Kidney (tissue), 14 donors: ENCODE data around the gene OXNAD1. TPM values are rescaled to one million over a fixed set of nuclear protein-coding genes. Genes with fewer than 3 reads are reported as not detected.
"Not testable (repeated sequence)": the region's sequence is repeated elsewhere in the genome, so short reads cannot be mapped to it uniquely, and the experiment has no call there.

Experiments used
- DNase-seq, 5 donors: peaks; one replicate each; pipeline ENCODE4 v3.0.0-alpha.2; 2013 to 2020
- FAIRE-seq: peaks from 2 replicates; lab custom pipeline; 2012; peaks lifted over from hg19 to GRCh38; lab: Jason Lieb, UNC
- H3K27ac ChIP-seq, 2 donors: one replicate each; pipeline ENCODE4 v1.7.0; 2013; ENCODE audit warnings: low read depth in 2 of 2, low read length in 2 of 2, inconsistent platforms in 1 of 2
- H3K27me3 ChIP-seq: one replicate; pipeline ENCODE4 v1.7.1; 2013; ENCODE audit warnings: low read length, inconsistent platforms; ENCODE audit not compliant: control insufficient read depth, insufficient read depth
- H3K36me3 ChIP-seq, 3 donors: one replicate each; pipeline versions ENCODE4 v1.7.0 to v1.7.1; 2013; ENCODE audit warnings: low read length in 3 of 3, control low read depth in 1 of 3, inconsistent platforms in 1 of 3; ENCODE audit not compliant: insufficient read depth in 3 of 3, control insufficient read depth in 2 of 3
- H3K4me1 ChIP-seq, 3 donors: one replicate each; pipeline versions ENCODE4 v1.7.0 to v1.7.1; 2013; ENCODE audit warnings: low read length in 3 of 3, inconsistent platforms in 1 of 3, low read depth in 1 of 3; ENCODE audit not compliant: control insufficient read depth in 2 of 3, insufficient read depth in 2 of 3
- H3K4me3 ChIP-seq, 3 donors: one replicate each; pipeline versions ENCODE4 v1.7.0 to v1.8.1; 2013; ENCODE audit warnings: low read length in 3 of 3, control low read depth in 1 of 3, inconsistent platforms in 1 of 3
- H3K9ac ChIP-seq, 3 donors: one replicate each; pipeline versions ENCODE4 v1.7.0 to v1.7.1; 2013; ENCODE audit warnings: low read length in 3 of 3, control low read depth in 1 of 3, inconsistent platforms in 1 of 3
- H3K9me3 ChIP-seq, 3 donors: one replicate each; pipeline versions ENCODE4 v1.7.0 to v1.7.1; 2013; ENCODE audit warnings: low read length in 3 of 3, control low read depth in 1 of 3, inconsistent platforms in 1 of 3; ENCODE audit not compliant: control insufficient read depth in 2 of 3, insufficient read depth in 1 of 3
- intact Hi-C: fragments of 100-400 bp; cut with DNase I; formaldehyde crosslinking; loops from one replicate; pipeline ENCODE4 v1.11.1; 2022
- polyA plus RNA-seq: library from polyadenylated mRNA; stranded (reverse); fragments of 350-450 nt; fragmentation: Illumina TruSeq; extraction: RNeasy Lipid Tissue Mini Kit (QIAGEN cat#74804); gene quantifications from one replicate; pipeline ENCODE4 v1.2.3, GENCODE V29; 2014; ENCODE audit warnings: low read depth, low replicate concordance; ENCODE audit not compliant: insufficient read depth
- total RNA-seq: library from RNA; stranded (reverse); fragmentation: NEBNext Ultra II Directional; extraction: Animal tissue kit (Norgen Biotek cat#: 25700); gene quantifications from one replicate; pipeline ENCODE4 v1.2.1, GENCODE V29; 2021
- TF ChIP-seq, protein P1 (sequence below): IDR thresholded peaks from 3 replicates; pipeline ENCODE4 v1.5.1; 2012; ENCODE audit warnings: mild to moderate bottlenecking, moderate library complexity, borderline replicate concordance; ENCODE audit not compliant: insufficient read depth; ENCODE audit errors: extremely low read depth
- donor health status: control.
- donor health status: control.
- donor health status: control.
- donor health status: control.
- donor health status: control.
- donor health status: DM: yes; HTN: yes; CAD: no.
- donor health status: Normal renal cell carcinoma (clear cell type).

Gene OXNAD1
- total and polyA plus RNA-seq, 2 donors from 2014 or later = 12.7 to 17.3 TPM

- FAIRE-seq (no peak), DNase-seq (no peak)
- Histone ChIP-seq H3K9ac (no peak overlapping the region), H3K4me1 (peaks cover 0 to 10% (median 2%) of the 10 kb centered on the region in 3 donors), H3K27me3 (no peaks in the 10 kb centered on the region), H3K36me3 (peaks cover 0 to 22% (median 8%) of the 10 kb centered on the region in 3 donors), H3K4me3 (no peak overlapping the region), H3K27ac (no peak overlapping the region), H3K9me3 (no peaks in the 10 kb centered on the region)
- intact Hi-C loops = no loop called here
- TF ChIP-seq, protein P1, sequence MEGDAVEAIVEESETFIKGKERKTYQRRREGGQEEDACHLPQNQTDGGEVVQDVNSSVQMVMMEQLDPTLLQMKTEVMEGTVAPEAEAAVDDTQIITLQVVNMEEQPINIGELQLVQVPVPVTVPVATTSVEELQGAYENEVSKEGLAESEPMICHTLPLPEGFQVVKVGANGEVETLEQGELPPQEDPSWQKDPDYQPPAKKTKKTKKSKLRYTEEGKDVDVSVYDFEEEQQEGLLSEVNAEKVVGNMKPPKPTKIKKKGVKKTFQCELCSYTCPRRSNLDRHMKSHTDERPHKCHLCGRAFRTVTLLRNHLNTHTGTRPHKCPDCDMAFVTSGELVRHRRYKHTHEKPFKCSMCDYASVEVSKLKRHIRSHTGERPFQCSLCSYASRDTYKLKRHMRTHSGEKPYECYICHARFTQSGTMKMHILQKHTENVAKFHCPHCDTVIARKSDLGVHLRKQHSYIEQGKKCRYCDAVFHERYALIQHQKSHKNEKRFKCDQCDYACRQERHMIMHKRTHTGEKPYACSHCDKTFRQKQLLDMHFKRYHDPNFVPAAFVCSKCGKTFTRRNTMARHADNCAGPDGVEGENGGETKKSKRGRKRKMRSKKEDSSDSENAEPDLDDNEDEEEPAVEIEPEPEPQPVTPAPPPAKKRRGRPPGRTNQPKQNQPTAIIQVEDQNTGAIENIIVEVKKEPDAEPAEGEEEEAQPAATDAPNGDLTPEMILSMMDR = no peak
These were observed 44.5 kb downstream of the OXNAD1 start for GRCh38 chr3:16309558-16309957.

DNA sequence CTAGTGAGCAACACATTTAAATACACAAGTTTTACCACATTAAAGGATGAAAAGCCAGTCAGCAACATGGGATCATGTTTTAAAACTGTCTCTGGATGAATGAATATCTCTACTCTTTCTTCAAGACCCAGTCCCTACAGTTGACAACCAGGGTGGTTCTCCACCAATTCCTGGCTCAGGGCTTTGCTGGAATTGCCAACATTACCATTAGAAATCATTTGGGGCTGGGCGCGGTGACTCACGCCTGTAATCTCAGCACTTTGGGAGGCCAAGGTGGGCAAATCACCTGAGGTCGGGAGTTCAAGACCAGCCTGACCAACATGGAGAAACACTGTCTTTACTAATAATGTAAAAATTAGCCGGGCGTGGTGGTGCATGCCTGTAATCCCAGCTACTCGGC lies 45.5 kb downstream of the OXNAD1 start:
- intact Hi-C loops, H3K9me3 ChIP-seq, FAIRE-seq, DNase-seq, H3K4me1 ChIP-seq, H3K27ac ChIP-seq, H3K9ac ChIP-seq, H3K4me3 ChIP-seq, H3K27me3 ChIP-seq: not testable (repeated sequence)
- peaks cover 0 to 24% (median 8%) of the 10 kb centered on the region in 3 donors for H3K36me3 ChIP-seq

DNA sequence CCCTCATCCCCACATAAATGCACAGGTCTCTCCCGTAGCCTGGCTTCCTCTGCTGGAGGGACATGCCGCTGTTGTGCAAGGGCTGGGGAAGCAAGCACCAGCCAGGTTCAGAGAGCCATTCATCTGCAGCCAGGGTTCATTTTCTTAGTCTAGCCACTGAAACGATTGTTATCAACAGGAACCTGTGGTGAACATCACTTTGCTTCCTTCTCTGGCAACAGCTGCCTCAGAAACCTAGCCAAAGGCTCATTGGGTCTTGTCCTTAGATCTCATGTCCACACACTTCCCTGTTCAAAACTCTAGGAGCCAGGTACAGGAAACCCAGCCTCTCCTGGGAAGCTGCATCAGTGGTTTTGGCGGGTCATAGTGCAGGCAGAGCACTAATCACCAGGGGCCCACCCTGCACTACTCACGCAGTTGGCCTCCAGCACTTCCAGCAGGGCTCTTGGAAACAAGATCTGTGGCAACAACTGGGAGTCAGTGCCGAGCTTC lies 47.0 kb downstream of the OXNAD1 start:
- no peaks in the 10 kb centered on the region for H3K27me3 ChIP-seq
- TF ChIP-seq, protein P1 = no peak
- H3K9ac ChIP-seq = no peak overlapping the region
- H3K4me1 ChIP-seq = no peaks in the 10 kb centered on the region
- H3K4me3 ChIP-seq = no peak overlapping the region
- H3K27ac ChIP-seq = no peak overlapping the region
- H3K36me3 ChIP-seq = peaks cover 0 to 30% (median 16%) of the 10 kb centered on the region in 3 donors
- no peak for FAIRE-seq
- peak in 1 of 5 donors; percentile 52 for DNase-seq
- no peaks in the 10 kb centered on the region for H3K9me3 ChIP-seq
- intact Hi-C loops = no loop called here

- H3K36me3 ChIP-seq = peaks cover 0 to 29% (median 16%) of the 10 kb centered on the region in 3 donors
- no peak for FAIRE-seq
These were observed 49.1 kb downstream of the OXNAD1 start for GRCh38 chr3:16313886-16314645.

More at GRCh38 chr3:16313886-16314645, 49.1 kb downstream of the OXNAD1 start:
- no peak for DNase-seq
- no peak overlapping the region for H3K27ac ChIP-seq
- H3K4me3 ChIP-seq = no peak overlapping the region
- TF ChIP-seq, protein P1 = no peak
- no peaks in the 10 kb centered on the region for H3K27me3 ChIP-seq
- no peaks in the 10 kb centered on the region for H3K4me1 ChIP-seq
- H3K9ac ChIP-seq = no peak overlapping the region
- intact Hi-C loops = no loop called here
- H3K9me3 ChIP-seq = no peaks in the 10 kb centered on the region
